ENCODE data around the gene SRSF6. TPM values are rescaled to one million over a fixed set of nuclear protein-coding genes. Genes with fewer than 3 reads are reported as not detected.
"Not testable (repeated sequence)": the region's sequence is repeated elsewhere in the genome, so short reads cannot be mapped to it uniquely, and the experiment has no call there.

Gene SRSF6
- total and polyA plus RNA-seq, 4 donors, result 26.7 to 135 (median 91.3) TPM

- WGBS, 2 donors, result 85 to 93% methylated on average over 2 of the region's 2 CpGs
- Histone ChIP-seq H3K36me3 (ENCODE audit: control insufficient read depth in 1 of 2, insufficient read depth in 2 of 2, low read length in 1 of 2) (no peaks in the 10 kb centered on the region), H3K9me3 (ENCODE audit: control insufficient read depth, low read length) (no peaks in the 10 kb centered on the region), H3K4me3 (ENCODE audit: low read length in 2 of 2) (no peak overlapping the region), H3K27me3 (ENCODE audit: control insufficient read depth in 1 of 2, insufficient read depth in 2 of 2, low read length in 1 of 2) (no peaks in the 10 kb centered on the region), H3K4me1 (ENCODE audit: control insufficient read depth in 1 of 2, insufficient read depth in 2 of 2, low read length in 2 of 2) (no peaks in the 10 kb centered on the region), H3K27ac (ENCODE audit: low read depth in 1 of 2, low read length in 2 of 2) (no peak overlapping the region)
- DNase-seq (no peak), ATAC-seq (ENCODE audit: low FRiP score) (no peak)
- intact Hi-C loops (cut with DNase I), result no loop called here
Measured at GRCh38 chr20:43490038-43490437, 32.3 kb downstream of the SRSF6 start.

GRCh38 chr20:43492101-43492500 is 34.4 kb downstream of the SRSF6 start:
- intact Hi-C loops (cut with DNase I), result no loop called here
- no peak for ATAC-seq (ENCODE audit: low FRiP score)
- H3K4me1 ChIP-seq (ENCODE audit: control insufficient read depth in 1 of 2, insufficient read depth in 2 of 2, low read length in 2 of 2), result no peaks in the 10 kb centered on the region
- H3K4me3 ChIP-seq (ENCODE audit: low read length in 2 of 2), result no peak overlapping the region
- DNase-seq, result no peak
- no peaks in the 10 kb centered on the region for H3K27me3 ChIP-seq (ENCODE audit: control insufficient read depth in 1 of 2, insufficient read depth in 2 of 2, low read length in 1 of 2)
- H3K27ac ChIP-seq (ENCODE audit: low read depth in 1 of 2, low read length in 2 of 2), result no peak overlapping the region
- 94% methylated on average over 3 of the region's 3 CpGs for WGBS, 2 donors
- peaks cover 2% of the 10 kb centered on the region for H3K9me3 ChIP-seq (ENCODE audit: control insufficient read depth, low read length)
- H3K36me3 ChIP-seq (ENCODE audit: control insufficient read depth in 1 of 2, insufficient read depth in 2 of 2, low read length in 1 of 2), result no peaks in the 10 kb centered on the region

GRCh38 chr20:43495388-43495787 is 37.7 kb downstream of the SRSF6 start:
- ATAC-seq (ENCODE audit: low FRiP score), result no peak

GRCh38 chr20:43502021-43502420 is 44.3 kb downstream of the SRSF6 start:
- H3K9me3 ChIP-seq (ENCODE audit: control insufficient read depth, low read length); H3K4me1 ChIP-seq (ENCODE audit: control insufficient read depth in 1 of 2, insufficient read depth in 2 of 2, low read length in 2 of 2); H3K4me3 ChIP-seq (ENCODE audit: low read length in 2 of 2); DNase-seq; ATAC-seq (ENCODE audit: low FRiP score); H3K27me3 ChIP-seq (ENCODE audit: control insufficient read depth in 1 of 2, insufficient read depth in 2 of 2, low read length in 1 of 2); intact Hi-C loops (cut with DNase I); H3K27ac ChIP-seq (ENCODE audit: low read depth in 1 of 2, low read length in 2 of 2); H3K36me3 ChIP-seq (ENCODE audit: control insufficient read depth in 1 of 2, insufficient read depth in 2 of 2, low read length in 1 of 2): not testable (repeated sequence)
- WGBS, 2 donors, result 95 to 96% methylated on average over 8 of the region's 8 CpGs

More at GRCh38 chr20:43495388-43495787, 37.7 kb downstream of the SRSF6 start:
- Histone ChIP-seq H3K36me3 (ENCODE audit: control insufficient read depth in 1 of 2, insufficient read depth in 2 of 2, low read length in 1 of 2) (no peaks in the 10 kb centered on the region), H3K4me1 (ENCODE audit: control insufficient read depth in 1 of 2, insufficient read depth in 2 of 2, low read length in 2 of 2) (no peaks in the 10 kb centered on the region), H3K9me3 (ENCODE audit: control insufficient read depth, low read length) (peaks cover 2% of the 10 kb centered on the region), H3K4me3 (ENCODE audit: low read length in 2 of 2) (no peak overlapping the region), H3K27ac (ENCODE audit: low read depth in 1 of 2, low read length in 2 of 2) (no peak overlapping the region), H3K27me3 (ENCODE audit: control insufficient read depth in 1 of 2, insufficient read depth in 2 of 2, low read length in 1 of 2) (no peaks in the 10 kb centered on the region)
- intact Hi-C loops (cut with DNase I), result no loop called here
- WGBS, 2 donors, result 47 to 69% methylated on average over 2 of the region's 2 CpGs
- no peak for DNase-seq

GRCh38 chr20:43506238-43506637 is 48.5 kb downstream of the SRSF6 start:
- Histone ChIP-seq H3K36me3 (ENCODE audit: control insufficient read depth in 1 of 2, insufficient read depth in 2 of 2, low read length in 1 of 2) (no peaks in the 10 kb centered on the region), H3K9me3 (ENCODE audit: control insufficient read depth, low read length) (no peaks in the 10 kb centered on the region), H3K4me1 (ENCODE audit: control insufficient read depth in 1 of 2, insufficient read depth in 2 of 2, low read length in 2 of 2) (no peaks in the 10 kb centered on the region), H3K4me3 (ENCODE audit: low read length in 2 of 2) (no peak overlapping the region), H3K27me3 (ENCODE audit: control insufficient read depth in 1 of 2, insufficient read depth in 2 of 2, low read length in 1 of 2) (no peaks in the 10 kb centered on the region), H3K27ac (ENCODE audit: low read depth in 1 of 2, low read length in 2 of 2) (no peak overlapping the region)
- intact Hi-C loops (cut with DNase I), result no loop called here
- 95% methylated on average over 7 of the region's 7 CpGs for WGBS, 2 donors
- ATAC-seq (ENCODE audit: low FRiP score), result no peak
- no peak for DNase-seq

- intact Hi-C loops (cut with DNase I), result no loop called here
- WGBS, 2 donors, result 5 to 6% methylated on average over 90 to 95 of the region's 95 CpGs
- Histone ChIP-seq H3K9me3 (ENCODE audit: control insufficient read depth, low read length) (no peaks in the 10 kb centered on the region), H3K4me1 (ENCODE audit: control insufficient read depth in 1 of 2, insufficient read depth in 2 of 2, low read length in 2 of 2) (no peaks in the 10 kb centered on the region), H3K27ac (ENCODE audit: low read depth in 1 of 2, low read length in 2 of 2) (no peak within 1 kb of the TSS), H3K27me3 (ENCODE audit: control insufficient read depth in 1 of 2, insufficient read depth in 2 of 2, low read length in 1 of 2) (no peaks in the 10 kb centered on the region), H3K4me3 (ENCODE audit: low read length in 2 of 2) (peak within 1 kb of the TSS; percentile 19 to 59), H3K36me3 (ENCODE audit: control insufficient read depth in 1 of 2, insufficient read depth in 2 of 2, low read length in 1 of 2) (no peaks in the 10 kb centered on the region)
- peak; percentile 67 for ATAC-seq (ENCODE audit: low FRiP score)
- peak; percentile 50 to 81 for DNase-seq
Measured at GRCh38 chr20:43507150-43508080, 49.7 kb downstream of the SRSF6 start, which contains the start of gene L3MBTL1. L3MBTL1 (plus strand) TSS chr20:43507697; CDS start chr20:43513504, 5,807 bp downstream.

GRCh38 chr20:43508106-43508505 is 50.4 kb downstream of the SRSF6 start:
- peak overlapping the region in 1 of 2 donors; percentile 59 for H3K4me3 ChIP-seq (ENCODE audit: low read length in 2 of 2)
- peak in 1 of 2 donors; percentile 75 for DNase-seq
- no peaks in the 10 kb centered on the region for H3K9me3 ChIP-seq (ENCODE audit: control insufficient read depth, low read length)
- H3K27me3 ChIP-seq (ENCODE audit: control insufficient read depth in 1 of 2, insufficient read depth in 2 of 2, low read length in 1 of 2), result no peaks in the 10 kb centered on the region
- intact Hi-C loops (cut with DNase I), result no loop called here
- WGBS, 2 donors, result 7 to 9% methylated on average over 22 of the region's 22 CpGs
- H3K27ac ChIP-seq (ENCODE audit: low read depth in 1 of 2, low read length in 2 of 2), result no peak overlapping the region
- H3K36me3 ChIP-seq (ENCODE audit: control insufficient read depth in 1 of 2, insufficient read depth in 2 of 2, low read length in 1 of 2), result no peaks in the 10 kb centered on the region
- ATAC-seq (ENCODE audit: low FRiP score), result no peak
- H3K4me1 ChIP-seq (ENCODE audit: control insufficient read depth in 1 of 2, insufficient read depth in 2 of 2, low read length in 2 of 2), result no peaks in the 10 kb centered on the region

GRCh38 chr20:43508604-43509040 is 50.9 kb downstream of the SRSF6 start:
- H3K9me3 ChIP-seq (ENCODE audit: control insufficient read depth, low read length), result no peaks in the 10 kb centered on the region
- ATAC-seq (ENCODE audit: low FRiP score), result no peak
- no peaks in the 10 kb centered on the region for H3K36me3 ChIP-seq (ENCODE audit: control insufficient read depth in 1 of 2, insufficient read depth in 2 of 2, low read length in 1 of 2)
- WGBS, 2 donors, result 86 to 88% methylated on average over 11 of the region's 11 CpGs
- no peak overlapping the region for H3K27ac ChIP-seq (ENCODE audit: low read depth in 1 of 2, low read length in 2 of 2)
- H3K4me1 ChIP-seq (ENCODE audit: control insufficient read depth in 1 of 2, insufficient read depth in 2 of 2, low read length in 2 of 2), result no peaks in the 10 kb centered on the region
- no peak for DNase-seq
- H3K4me3 ChIP-seq (ENCODE audit: low read length in 2 of 2), result no peak overlapping the region
- no peaks in the 10 kb centered on the region for H3K27me3 ChIP-seq (ENCODE audit: control insufficient read depth in 1 of 2, insufficient read depth in 2 of 2, low read length in 1 of 2)
- intact Hi-C loops (cut with DNase I), result no loop called here

- DNase-seq (no peak), ATAC-seq (ENCODE audit: low FRiP score) (no peak)
- Histone ChIP-seq H3K4me1 (ENCODE audit: control insufficient read depth in 1 of 2, insufficient read depth in 2 of 2, low read length in 2 of 2) (no peaks in the 10 kb centered on the region), H3K27me3 (ENCODE audit: control insufficient read depth in 1 of 2, insufficient read depth in 2 of 2, low read length in 1 of 2) (no peaks in the 10 kb centered on the region), H3K9me3 (ENCODE audit: control insufficient read depth, low read length) (no peaks in the 10 kb centered on the region), H3K4me3 (ENCODE audit: low read length in 2 of 2) (no peak overlapping the region), H3K36me3 (ENCODE audit: control insufficient read depth in 1 of 2, insufficient read depth in 2 of 2, low read length in 1 of 2) (no peaks in the 10 kb centered on the region), H3K27ac (ENCODE audit: low read depth in 1 of 2, low read length in 2 of 2) (no peak overlapping the region)
- intact Hi-C loops (cut with DNase I), result loop anchor here in 1 of 2 donors (5.0 kb wide), 1 partner anchor 55 kb away; the partner anchor contains the start of gene SRSF6
- WGBS, 2 donors, result 88 to 92% methylated on average over 1 of the region's 1 CpG
Measured at GRCh38 chr20:43511879-43512278, 54.2 kb downstream of the SRSF6 start.

All from aorta (tissue), 5 donors.